Activated T-helper 2 cell treated with anti-CD3 and anti-CD28 coated beads, Interferon-gamma antibody, Interleukin-2, Interleukin-4, amounts not matched to agents 10 μg/mL and 5 μg/mL and 100 μg/mL, durations not matched to agents 14 hours and 24 hours and 36 hours (primary cell): ENCODE results near the gene DEK. TPM values are rescaled to one million over a fixed set of nuclear protein-coding genes. Genes with fewer than 3 reads are reported as not detected.
"Not testable (repeated sequence)": the region's sequence is repeated elsewhere in the genome, so short reads cannot be mapped to it uniquely, and the experiment has no call there.

ENCODE experiments used
- DNase-seq: peaks from one replicate; pipeline ENCODE4 v3.0.0; 2021; ENCODE audit warnings: low spot score
- H3K27ac Mint-ChIP-seq: one replicate; pipeline ENCODE4 v1.8.0; 2021; ENCODE audit warnings: mixed read lengths
- H3K27me3 Mint-ChIP-seq: one replicate; pipeline ENCODE4 v1.8.0; 2021; ENCODE audit warnings: low read depth, mixed read lengths
- H3K36me3 Mint-ChIP-seq: one replicate; pipeline ENCODE4 v1.8.0; 2021; ENCODE audit warnings: low read depth, mixed read lengths
- H3K4me1 Mint-ChIP-seq: one replicate; pipeline ENCODE4 v1.8.0; 2021; ENCODE audit warnings: low read depth, mixed read lengths
- H3K4me3 Mint-ChIP-seq: one replicate; pipeline ENCODE4 v1.8.0; 2021; ENCODE audit warnings: low read depth, mild to moderate bottlenecking, moderate library complexity, mixed read lengths
- H3K9me3 Mint-ChIP-seq: one replicate; pipeline ENCODE4 v1.8.0; 2021; ENCODE audit warnings: mixed read lengths
- intact Hi-C: fragments of 100-400 bp; cut with micrococcal nuclease; formaldehyde crosslinking; loops from one replicate; pipeline ENCODE4 v1.15.1; 2023
- total RNA-seq: library from RNA; stranded (reverse); gene quantifications from 2 replicates; pipeline ENCODE4 v1.2.3, GENCODE V29; 2022

Gene DEK
- 182 and 198 TPM in 2 replicates for total RNA-seq

- H3K27me3 Mint-ChIP-seq: no peaks in the 10 kb centered on the region
- DNase-seq: peak; percentile 82
- H3K9me3 Mint-ChIP-seq: peaks cover 5% of the 10 kb centered on the region
- peak within 1 kb of the TSS; percentile 98 for H3K4me3 Mint-ChIP-seq
- peaks cover 50% of the 10 kb centered on the region for H3K36me3 Mint-ChIP-seq
- H3K4me1 Mint-ChIP-seq: peaks cover 40% of the 10 kb centered on the region
- intact Hi-C loops: loop anchor here (2.0 to 5.0 kb wide), 2 partner anchors 277 to 558 kb away; partner anchors contain the start of genes KIF13A and NUP153
- H3K27ac Mint-ChIP-seq: peak within 1 kb of the TSS; percentile 97
These were observed at the start of gene DEK for GRCh38 chr6:18264219-18264922. Gene DEK, minus strand, starts transcription at chr6:18264530. Its CDS starts 543 bp downstream, at chr6:18263987.

- intact Hi-C loops: no loop called here
- DNase-seq: no peak
These were observed 48.0 kb upstream of the DEK start for GRCh38 chr6:18312368-18312767.

GRCh38 chr6:18310010-18310409 is 45.7 kb upstream of the DEK start:
- H3K4me3 Mint-ChIP-seq, DNase-seq, H3K36me3 Mint-ChIP-seq, H3K4me1 Mint-ChIP-seq, H3K27ac Mint-ChIP-seq, intact Hi-C loops, H3K9me3 Mint-ChIP-seq: not testable (repeated sequence)
- peaks cover 11% of the 10 kb centered on the region for H3K27me3 Mint-ChIP-seq

More at GRCh38 chr6:18312368-18312767, 48.0 kb upstream of the DEK start:
- Mint-ChIP-seq H3K27ac (no peak overlapping the region), H3K9me3 (no peaks in the 10 kb centered on the region), H3K27me3 (peaks cover 11% of the 10 kb centered on the region), H3K4me1 (no peaks in the 10 kb centered on the region), H3K36me3 (no peaks in the 10 kb centered on the region), H3K4me3 (no peak overlapping the region)

- Mint-ChIP-seq H3K9me3 (no peaks in the 10 kb centered on the region), H3K27me3 (peaks cover 10% of the 10 kb centered on the region), H3K4me1 (no peaks in the 10 kb centered on the region), H3K27ac (no peak overlapping the region), H3K36me3 (no peaks in the 10 kb centered on the region), H3K4me3 (no peak overlapping the region)
- no peak for DNase-seq
- intact Hi-C loops: no loop called here
These were observed 44.7 kb upstream of the DEK start for GRCh38 chr6:18309046-18309445.

GRCh38 chr6:18308070-18308735 is 43.9 kb upstream of the DEK start:
- no peaks in the 10 kb centered on the region for H3K36me3 Mint-ChIP-seq
- DNase-seq: no peak
- intact Hi-C loops: no loop called here
- peaks cover 9% of the 10 kb centered on the region for H3K27me3 Mint-ChIP-seq
- no peak overlapping the region for H3K4me3 Mint-ChIP-seq
- H3K9me3 Mint-ChIP-seq: no peaks in the 10 kb centered on the region
- H3K4me1 Mint-ChIP-seq: no peaks in the 10 kb centered on the region
- H3K27ac Mint-ChIP-seq: no peak overlapping the region

- intact Hi-C loops: no loop called here
- Mint-ChIP-seq H3K36me3 (no peaks in the 10 kb centered on the region), H3K4me1 (no peaks in the 10 kb centered on the region), H3K27me3 (peaks cover 7% of the 10 kb centered on the region), H3K9me3 (no peaks in the 10 kb centered on the region), H3K4me3 (no peak overlapping the region), H3K27ac (no peak overlapping the region)
- no peak for DNase-seq
These were observed 42.6 kb upstream of the DEK start for GRCh38 chr6:18306977-18307376.

- DNase-seq: no peak
These were observed 38.5 kb upstream of the DEK start for GRCh38 chr6:18302561-18303439.

GRCh38 chr6:18293076-18293904 is 29.0 kb upstream of the DEK start:
- DNase-seq: no peak
- Mint-ChIP-seq H3K4me1 (no peaks in the 10 kb centered on the region), H3K9me3 (no peaks in the 10 kb centered on the region), H3K27ac (no peak overlapping the region), H3K4me3 (no peak overlapping the region), H3K36me3 (no peaks in the 10 kb centered on the region), H3K27me3 (peaks cover 14% of the 10 kb centered on the region)
- intact Hi-C loops: no loop called here

More at GRCh38 chr6:18302561-18303439, 38.5 kb upstream of the DEK start:
- Mint-ChIP-seq H3K27me3 (no peaks in the 10 kb centered on the region), H3K36me3 (no peaks in the 10 kb centered on the region), H3K4me3 (no peak overlapping the region), H3K4me1 (no peaks in the 10 kb centered on the region), H3K27ac (no peak overlapping the region), H3K9me3 (no peaks in the 10 kb centered on the region)
- intact Hi-C loops: no loop called here

- intact Hi-C loops: no loop called here
- Mint-ChIP-seq H3K27ac (no peak overlapping the region), H3K4me1 (no peaks in the 10 kb centered on the region), H3K4me3 (no peak overlapping the region), H3K36me3 (no peaks in the 10 kb centered on the region), H3K27me3 (peaks cover 15% of the 10 kb centered on the region), H3K9me3 (no peaks in the 10 kb centered on the region)
- DNase-seq: no peak
These were observed 25.0 kb upstream of the DEK start for GRCh38 chr6:18289283-18289682.

GRCh38 chr6:18284261-18284660 is 19.9 kb upstream of the DEK start:
- intact Hi-C loops: no loop called here
- H3K36me3 Mint-ChIP-seq: no peaks in the 10 kb centered on the region

GRCh38 chr6:18281564-18281963 is 17.2 kb upstream of the DEK start:
- Mint-ChIP-seq H3K4me3 (no peak overlapping the region), H3K36me3 (no peaks in the 10 kb centered on the region), H3K4me1 (peaks cover 7% of the 10 kb centered on the region), H3K27me3 (peaks cover 45% of the 10 kb centered on the region), H3K9me3 (no peaks in the 10 kb centered on the region), H3K27ac (no peak overlapping the region)
- intact Hi-C loops: no loop called here
- no peak for DNase-seq

More at GRCh38 chr6:18284261-18284660, 19.9 kb upstream of the DEK start:
- no peak overlapping the region for H3K27ac Mint-ChIP-seq
- no peak for DNase-seq
- no peaks in the 10 kb centered on the region for H3K9me3 Mint-ChIP-seq
- no peaks in the 10 kb centered on the region for H3K4me1 Mint-ChIP-seq
- peaks cover 34% of the 10 kb centered on the region for H3K27me3 Mint-ChIP-seq
- no peak overlapping the region for H3K4me3 Mint-ChIP-seq

- H3K4me1 Mint-ChIP-seq: peaks cover 8% of the 10 kb centered on the region
- H3K27me3 Mint-ChIP-seq: peaks cover 57% of the 10 kb centered on the region
- no peak overlapping the region for H3K4me3 Mint-ChIP-seq
- DNase-seq: no peak
- no peaks in the 10 kb centered on the region for H3K9me3 Mint-ChIP-seq
- no peaks in the 10 kb centered on the region for H3K36me3 Mint-ChIP-seq
- H3K27ac Mint-ChIP-seq: no peak overlapping the region
- intact Hi-C loops: no loop called here
These were observed 15.8 kb upstream of the DEK start for GRCh38 chr6:18280084-18280483.
